ENCODE data around the gene DVL3. TPM values are rescaled to one million over a fixed set of nuclear protein-coding genes. Genes with fewer than 3 reads are reported as not detected.

Gene DVL3
- total and polyA plus RNA-seq, 11 donors: 36.3 to 94.2 (median 64.8) TPM

- ATAC-seq: peak; percentile 98
- WGBS, 4 donors: 2 to 4% (median 2%) methylated on average over 22 to 55 of the region's 55 CpGs
Measured at GRCh38 chr3:184185461-184186183, 30.4 kb downstream of the DVL3 start.

GRCh38 chr3:184186184-184186901 is 31.2 kb downstream of the DVL3 start, which contains the start of gene ABCF3:
ABCF3 (plus strand) TSS chr3:184186199; CDS start chr3:184186208, 9 bp downstream.
- TF ChIP-seq POLR2A (IDR thresholded peaks at IDR 0.05) (peak in 1 of 2 donors; percentile 11), CTCF (IDR thresholded peaks at IDR 0.05) (no peak)

More at GRCh38 chr3:184185461-184186183, 30.4 kb downstream of the DVL3 start:
- peaks cover 0 to 33% (median 24%) of the 10 kb centered on the region in 12 donors for H3K4me1 ChIP-seq
- peaks cover 11 to 79% (median 70%) of the 10 kb centered on the region in 9 donors for H3K36me3 ChIP-seq
- peak overlapping the region; percentile 55 to 99 (median 92) for H3K4me3 ChIP-seq
- H3K27me3 ChIP-seq: no peaks in the 10 kb centered on the region
- intact Hi-C loops (cut with DNase I): loop anchor here in 8 of 10 donors (1.0 to 10.0 kb wide), 12 partner anchors 8 to 129 kb away; partner anchors contain the start of genes EEF1AKMT4 (in 5 of the 8), EIF2B5 (in 5 of the 8), ALG3 (in 4 of the 8) and EIF4G1 (in 2 of the 8)
- H3K9me3 ChIP-seq: no peaks in the 10 kb centered on the region
- DNase-seq: peak; percentile 99 to 100 (median 100)
- no peak for TF ChIP-seq CTCF (IDR thresholded peaks at IDR 0.05)
- TF ChIP-seq POLR2A (IDR thresholded peaks at IDR 0.05): peak in 1 of 2 donors; percentile 73
- H3K27ac ChIP-seq: peak overlapping the region; percentile 52 to 96 (median 92)

GRCh38 chr3:184186902-184187207 is 31.7 kb downstream of the DVL3 start:
- Histone ChIP-seq H3K4me1 (peaks cover 0 to 33% (median 24%) of the 10 kb centered on the region in 12 donors), H3K27ac (peak overlapping the region in 10 of 12 donors; percentile 84 to 96 (median 92)), H3K4me3 (peak overlapping the region; percentile 55 to 99 (median 92)), H3K9me3 (no peaks in the 10 kb centered on the region), H3K27me3 (no peaks in the 10 kb centered on the region), H3K36me3 (peaks cover 6 to 79% (median 70%) of the 10 kb centered on the region in 9 donors)
- DNase-seq: no peak
- ATAC-seq: no peak
- WGBS, 4 donors: 2 to 14% (median 13%) methylated on average over 3 of the region's 3 CpGs
- TF ChIP-seq POLR2A (IDR thresholded peaks at IDR 0.05) (no peak), CTCF (IDR thresholded peaks at IDR 0.05) (no peak)
- intact Hi-C loops (cut with DNase I): loop anchor here in 8 of 10 donors (1.0 to 10.0 kb wide), 10 partner anchors 13 to 128 kb away; partner anchors contain the start of genes EIF2B5 (in 5 of the 8), ALG3 (in 4 of the 8), EEF1AKMT4 (in 4 of the 8) and EIF4G1 (in 2 of the 8)

More at GRCh38 chr3:184186184-184186901, 31.2 kb downstream of the DVL3 start, which contains the start of gene ABCF3:
- H3K4me1 ChIP-seq: peaks cover 0 to 33% (median 24%) of the 10 kb centered on the region in 12 donors
- peak within 1 kb of the TSS; percentile 54 to 96 (median 92) for H3K27ac ChIP-seq
- H3K9me3 ChIP-seq: no peaks in the 10 kb centered on the region
- peaks cover 7 to 79% (median 70%) of the 10 kb centered on the region in 9 donors for H3K36me3 ChIP-seq
- ATAC-seq: peak; percentile 16 to 55 (median 38)
- H3K4me3 ChIP-seq: peak within 1 kb of the TSS; percentile 55 to 99 (median 92)
- 0 to 1% (median 0%) methylated on average over 13 to 45 of the region's 45 CpGs for WGBS, 4 donors
- no peaks in the 10 kb centered on the region for H3K27me3 ChIP-seq
- peak in 4 of 5 donors; percentile 57 to 82 (median 71) for DNase-seq
- intact Hi-C loops (cut with DNase I): loop anchor here in 8 of 10 donors (1.0 to 10.0 kb wide), 10 partner anchors 12 to 128 kb away; partner anchors contain the start of genes EIF2B5 (in 5 of the 8), ALG3 (in 4 of the 8), EEF1AKMT4 (in 4 of the 8) and EIF4G1 (in 2 of the 8)

Data from heart left ventricle (tissue), 16 donors.